ENCODE measurements around the gene KCP.

KCP gene

GRCh38 chr7:128919241-128919640, 8.7 kb upstream of the KCP start:
- Mint-ChIP-seq H3K27ac (no peak overlapping the region), H3K4me1 (peaks cover 23% of the 10 kb centered on the region), H3K9me3 (no peaks in the 10 kb centered on the region), H3K4me3 (no peak overlapping the region), H3K36me3 (ENCODE audit: low read depth) (no peaks in the 10 kb centered on the region), H3K27me3 (ENCODE audit: low read depth) (peaks cover 70% of the 10 kb centered on the region)
- no peak for TF ChIP-seq CTCF (IDR thresholded peaks at IDR 0.05; ENCODE audit: unreplicated experiment in 3 of 3)

DNA sequence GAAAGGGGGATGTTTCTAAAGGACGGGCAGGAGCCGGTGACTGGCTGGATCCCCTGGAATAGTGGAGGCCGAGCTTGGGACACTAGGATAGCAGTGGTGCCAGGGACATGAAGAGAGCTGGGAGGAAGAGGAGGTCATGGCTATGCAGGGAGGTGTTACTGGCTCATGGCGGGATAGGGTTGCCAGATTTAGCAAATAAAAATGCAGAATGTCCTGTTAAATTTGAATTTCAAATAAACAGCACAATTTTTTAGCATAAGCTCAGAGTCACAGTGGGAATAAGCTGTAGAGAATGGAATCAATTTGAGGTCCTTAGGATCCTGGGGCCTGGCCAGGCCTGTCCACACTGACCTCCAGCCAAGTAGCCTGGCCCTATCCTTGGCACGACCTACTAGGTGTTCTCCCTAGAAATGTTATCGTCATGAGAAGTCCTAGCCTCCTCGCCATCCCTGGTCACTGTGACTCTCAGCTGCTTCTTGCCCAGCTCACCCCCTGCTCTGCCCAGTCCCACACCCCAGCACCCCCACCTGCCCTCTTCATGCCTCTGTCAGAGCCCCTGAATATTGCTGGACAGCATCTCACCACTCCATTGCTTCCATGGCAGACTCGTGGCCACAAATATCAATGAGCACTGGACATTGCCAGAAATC, 7.6 kb upstream of the KCP start:
- TF ChIP-seq CTCF (IDR thresholded peaks at IDR 0.05; ENCODE audit: unreplicated experiment in 3 of 3) = no peak
- no peaks in the 10 kb centered on the region for H3K36me3 Mint-ChIP-seq (ENCODE audit: low read depth)
- no peak overlapping the region for H3K27ac Mint-ChIP-seq
- H3K9me3 Mint-ChIP-seq = no peaks in the 10 kb centered on the region
- no peak overlapping the region for H3K4me3 Mint-ChIP-seq
- H3K27me3 Mint-ChIP-seq (ENCODE audit: low read depth) = peaks cover 70% of the 10 kb centered on the region
- peaks cover 23% of the 10 kb centered on the region for H3K4me1 Mint-ChIP-seq

DNA sequence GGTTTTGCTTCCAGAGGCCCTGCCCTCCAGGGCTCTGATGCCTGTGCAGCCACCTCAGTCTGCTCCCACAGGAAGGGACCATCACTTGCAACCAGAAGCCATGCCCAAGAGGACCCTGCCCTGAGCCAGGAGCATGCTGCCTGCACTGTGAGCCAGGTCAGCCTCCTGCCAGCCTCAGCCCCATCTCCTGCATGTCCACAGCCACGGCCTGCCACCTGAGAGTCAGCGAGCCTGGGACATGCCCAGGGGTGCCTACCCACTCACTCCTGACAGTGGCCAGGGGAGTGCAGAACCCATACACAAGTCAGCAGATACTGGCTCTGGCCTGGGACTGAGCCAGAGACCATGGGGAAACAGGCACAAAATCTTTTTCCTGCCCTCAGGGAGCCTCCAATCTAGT, 6.6 kb upstream of the KCP start:
- H3K36me3 Mint-ChIP-seq (ENCODE audit: low read depth) = no peaks in the 10 kb centered on the region
- no peak for TF ChIP-seq CTCF (IDR thresholded peaks at IDR 0.05; ENCODE audit: unreplicated experiment in 3 of 3)
- no peak overlapping the region for H3K4me3 Mint-ChIP-seq
- H3K27me3 Mint-ChIP-seq (ENCODE audit: low read depth) = peaks cover 69% of the 10 kb centered on the region
- peaks cover 24% of the 10 kb centered on the region for H3K4me1 Mint-ChIP-seq
- H3K27ac Mint-ChIP-seq = no peak overlapping the region
- H3K9me3 Mint-ChIP-seq = no peaks in the 10 kb centered on the region

GRCh38 chr7:128916643-128916915, 6.1 kb upstream of the KCP start:
- no peaks in the 10 kb centered on the region for H3K36me3 Mint-ChIP-seq (ENCODE audit: low read depth)
- peaks cover 30% of the 10 kb centered on the region for H3K4me1 Mint-ChIP-seq
- TF ChIP-seq CTCF (IDR thresholded peaks at IDR 0.05; ENCODE audit: unreplicated experiment in 3 of 3) = no peak
- H3K4me3 Mint-ChIP-seq = no peak overlapping the region
- H3K27me3 Mint-ChIP-seq (ENCODE audit: low read depth) = peaks cover 70% of the 10 kb centered on the region
- H3K9me3 Mint-ChIP-seq = no peaks in the 10 kb centered on the region
- H3K27ac Mint-ChIP-seq = no peak overlapping the region

GRCh38 chr7:128915841-128916642, 5.5 kb upstream of the KCP start:
- Mint-ChIP-seq H3K9me3 (no peaks in the 10 kb centered on the region), H3K27me3 (ENCODE audit: low read depth) (peaks cover 71% of the 10 kb centered on the region), H3K4me1 (peaks cover 33% of the 10 kb centered on the region), H3K4me3 (no peak overlapping the region), H3K27ac (no peak overlapping the region), H3K36me3 (ENCODE audit: low read depth) (no peaks in the 10 kb centered on the region)
- no peak for TF ChIP-seq CTCF (IDR thresholded peaks at IDR 0.05; ENCODE audit: unreplicated experiment in 3 of 3)

Data from nephron (organoid).